ENCODE data around the gene APOM.

The APOM gene

GRCh38 chr6:31631681-31632278 is 23.9 kb upstream of the APOM start:
- no peak for DNase-seq (ENCODE audit: low read depth)
- TF ChIP-seq CTCF (conservative IDR thresholded peaks at IDR 0.05; ENCODE audit: low read length) = no peak
- H3K4me3 ChIP-seq (ENCODE audit: low read length) = no peak overlapping the region

- no peak for TF ChIP-seq CTCF (conservative IDR thresholded peaks at IDR 0.05; ENCODE audit: low read length)
- no peak overlapping the region for H3K4me3 ChIP-seq (ENCODE audit: low read length)
- no peak for DNase-seq (ENCODE audit: low read depth)
Observed at GRCh38 chr6:31632279-31632946, 23.3 kb upstream of the APOM start.

GRCh38 chr6:31633447-31633846 is 22.2 kb upstream of the APOM start:
- no peak for TF ChIP-seq CTCF (conservative IDR thresholded peaks at IDR 0.05; ENCODE audit: low read length)
- no peak for DNase-seq (ENCODE audit: low read depth)
- no peak overlapping the region for H3K4me3 ChIP-seq (ENCODE audit: low read length)

- no peak overlapping the region for H3K4me3 ChIP-seq (ENCODE audit: low read length)
- TF ChIP-seq CTCF (conservative IDR thresholded peaks at IDR 0.05; ENCODE audit: low read length) = no peak
- no peak for DNase-seq (ENCODE audit: low read depth)
Observed at GRCh38 chr6:31634131-31634530, 21.6 kb upstream of the APOM start.

- no peak for DNase-seq (ENCODE audit: low read depth)
- H3K4me3 ChIP-seq (ENCODE audit: low read length) = no peak overlapping the region
- no peak for TF ChIP-seq CTCF (conservative IDR thresholded peaks at IDR 0.05; ENCODE audit: low read length)
Observed at GRCh38 chr6:31634969-31635575, 20.6 kb upstream of the APOM start.

GRCh38 chr6:31636698-31637596 is 18.7 kb upstream of the APOM start:
- no peak overlapping the region for H3K4me3 ChIP-seq (ENCODE audit: low read length)
- TF ChIP-seq CTCF (conservative IDR thresholded peaks at IDR 0.05; ENCODE audit: low read length) = no peak
- DNase-seq (ENCODE audit: low read depth) = no peak
